Forelimb muscle (tissue), 1 donor: ENCODE data around the gene DBET. TPM values are rescaled to one million over a fixed set of nuclear protein-coding genes. Genes with fewer than 3 reads are reported as not detected.
"Not testable (repeated sequence)": the region's sequence is repeated elsewhere in the genome, so short reads cannot be mapped to it uniquely, and the experiment has no call there.

Source experiments
- DNase-seq: peaks from one replicate; pipeline ENCODE4 v3.0.0-alpha.2; 2013; ENCODE audit warnings: low read depth
- polyA plus RNA-seq: library from polyadenylated mRNA; unstranded; fragments of 120-200 nt; gene quantifications from one replicate; pipeline ENCODE4 v1.2.1, GENCODE V29; 2013; ENCODE audit not compliant: insufficient read length

The DBET gene
- polyA plus RNA-seq, 1 donor, result not detected

DNA sequence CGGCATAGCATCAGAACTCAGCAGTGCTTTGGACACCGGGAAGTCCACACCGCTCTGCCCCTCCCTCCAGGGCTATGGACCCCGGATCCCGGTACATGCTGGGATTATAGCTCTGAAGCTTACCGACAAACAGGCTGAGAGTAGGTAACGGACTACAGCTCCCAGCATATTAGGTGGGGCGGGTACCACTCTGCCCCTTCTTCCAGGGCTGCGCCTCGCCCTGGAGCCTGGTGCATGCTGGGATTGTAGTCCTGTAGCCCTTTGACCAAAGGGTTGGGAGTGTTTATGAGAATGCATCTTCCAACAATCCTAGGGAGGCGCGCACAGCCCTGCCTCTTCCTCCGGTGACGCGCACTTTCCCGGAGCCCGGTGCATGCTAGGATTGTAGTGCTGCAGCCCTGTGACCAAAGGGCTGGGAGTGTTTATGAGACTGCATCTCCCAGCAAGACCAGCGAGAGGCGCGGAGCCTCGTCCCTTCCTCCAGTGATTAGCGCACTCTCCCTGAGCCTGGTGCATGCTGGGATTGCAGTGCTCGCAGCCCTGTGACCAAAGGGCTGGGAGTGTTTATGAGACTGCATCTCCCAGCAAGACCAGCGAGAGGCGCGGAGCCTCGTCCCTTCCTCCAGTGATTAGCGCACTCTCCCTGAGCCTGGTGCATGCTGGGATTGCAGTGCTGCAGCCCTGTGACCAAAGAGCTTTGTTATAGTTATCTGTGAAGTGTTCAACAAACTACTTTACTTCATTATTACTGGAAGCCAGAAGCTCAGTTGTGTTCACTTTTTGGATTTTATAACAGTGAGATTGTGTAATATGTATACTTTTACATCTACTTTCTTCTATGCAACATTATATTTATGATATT is 14.7 kb upstream of the DBET start:
- DNase-seq, result not testable (repeated sequence)

DNA sequence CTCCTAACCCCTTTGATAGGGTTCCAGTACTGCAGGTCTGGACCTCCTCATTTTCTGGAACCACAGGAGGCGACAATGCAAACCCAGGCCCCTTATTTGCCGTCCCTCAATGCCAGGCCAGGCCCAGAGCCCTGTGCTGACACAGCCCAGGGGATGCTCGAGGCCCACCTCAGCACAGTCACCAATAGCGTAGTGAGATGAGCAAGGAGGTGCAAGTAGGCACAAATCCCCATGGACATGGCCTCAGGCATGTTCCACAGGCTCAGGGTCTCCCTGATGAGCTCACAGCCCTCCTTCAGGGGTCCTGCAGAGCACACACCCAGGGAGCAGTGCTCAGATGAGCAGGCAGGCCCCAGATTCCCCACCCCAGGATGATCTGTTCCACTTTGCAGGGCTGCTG is 5.3 kb upstream of the DBET start:
- DNase-seq, result not testable (repeated sequence)

DNA sequence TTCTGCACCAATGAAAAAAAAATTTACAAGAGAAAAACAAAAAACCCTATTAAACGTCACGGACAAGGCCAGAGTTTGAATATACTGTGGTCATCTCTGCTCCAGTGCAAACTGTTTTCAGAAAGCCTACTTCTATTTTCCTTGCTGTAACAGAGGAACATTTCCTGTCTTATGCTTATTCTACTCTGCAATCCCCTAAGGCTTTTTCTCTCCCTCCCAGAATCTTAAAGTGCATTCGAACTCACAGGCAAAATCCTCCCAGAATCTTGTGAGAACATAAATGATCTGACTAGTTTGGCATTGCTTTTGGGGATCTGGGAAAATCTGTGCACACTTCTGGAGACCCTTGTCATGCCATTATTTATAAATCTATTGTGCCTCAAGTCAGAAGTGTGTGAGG is 503 bp downstream of the DBET start:
- DNase-seq, result not testable (repeated sequence)

DNA sequence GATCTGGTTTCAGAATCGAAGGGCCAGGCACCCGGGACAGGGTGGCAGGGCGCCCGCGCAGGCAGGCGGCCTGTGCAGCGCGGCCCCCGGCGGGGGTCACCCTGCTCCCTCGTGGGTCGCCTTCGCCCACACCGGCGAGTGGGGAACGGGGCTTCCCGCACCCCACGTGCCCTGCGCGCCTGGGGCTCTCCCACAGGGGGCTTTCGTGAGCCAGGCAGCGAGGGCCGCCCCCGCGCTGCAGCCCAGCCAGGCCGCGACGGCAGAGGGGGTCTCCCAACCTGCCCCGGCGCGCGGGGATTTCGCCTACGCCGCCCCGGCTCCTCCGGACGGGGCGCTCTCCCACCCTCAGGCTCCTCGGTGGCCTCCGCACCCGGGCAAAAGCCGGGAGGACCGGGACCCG is 4.0 kb downstream of the DBET start:
- not testable (repeated sequence) for DNase-seq

DNA sequence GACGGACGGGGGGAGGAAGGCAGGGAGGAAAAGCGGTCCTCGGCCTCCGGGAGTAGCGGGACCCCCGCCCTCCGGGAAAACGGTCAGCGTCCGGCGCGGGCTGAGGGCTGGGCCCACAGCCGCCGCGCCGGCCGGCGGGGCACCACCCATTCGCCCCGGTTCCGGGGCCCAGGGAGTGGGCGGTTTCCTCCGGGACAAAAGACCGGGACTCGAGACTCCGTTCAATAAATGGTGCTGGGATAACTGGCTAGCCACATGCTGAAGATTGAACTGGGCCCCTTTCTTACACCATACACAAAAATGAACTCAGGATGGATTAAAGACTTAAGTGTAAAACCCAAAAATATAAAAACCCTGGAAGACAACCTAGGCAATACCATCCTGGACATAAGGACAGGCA is 28.8 kb downstream of the DBET start:
- DNase-seq, result not testable (repeated sequence)

DNA sequence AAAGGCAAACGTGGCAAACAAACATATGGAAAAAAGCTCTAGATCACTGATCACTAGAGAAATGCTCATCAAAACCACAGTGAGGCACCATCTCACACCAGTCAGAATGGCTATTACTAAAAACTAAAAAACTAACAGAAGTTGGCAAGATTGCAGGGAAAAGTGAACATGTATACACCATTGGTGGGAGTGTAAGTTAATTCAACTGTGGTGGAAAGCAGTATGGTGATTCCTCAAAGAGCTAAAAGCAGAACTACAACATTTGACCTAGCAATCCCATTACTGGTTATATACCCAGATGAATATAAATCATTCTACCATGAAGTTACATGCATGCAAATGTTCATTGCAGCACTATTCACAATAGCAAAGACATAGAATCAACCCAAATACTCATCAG is 29.7 kb downstream of the DBET start:
- DNase-seq, result not testable (repeated sequence)

DNA sequence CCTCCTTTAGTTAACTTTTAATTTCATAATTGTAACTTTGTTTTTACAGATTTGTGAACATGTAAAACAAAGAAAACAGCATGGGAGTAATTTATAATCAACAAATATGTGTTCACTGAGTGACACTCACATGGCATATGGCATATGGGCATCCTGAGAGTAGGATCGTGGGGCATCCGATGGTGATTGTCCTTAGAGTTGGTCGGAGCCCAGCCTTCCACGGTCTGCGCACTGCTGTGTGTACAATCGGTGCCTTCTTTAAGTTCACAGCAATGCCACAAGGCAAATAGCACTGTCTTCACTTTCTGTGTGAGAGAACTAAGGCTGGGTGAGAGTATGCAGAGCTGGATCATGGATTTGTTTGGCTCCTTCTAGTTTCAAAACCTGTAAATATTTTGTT is 31.0 kb downstream of the DBET start:
- not testable (repeated sequence) for DNase-seq

DNA sequence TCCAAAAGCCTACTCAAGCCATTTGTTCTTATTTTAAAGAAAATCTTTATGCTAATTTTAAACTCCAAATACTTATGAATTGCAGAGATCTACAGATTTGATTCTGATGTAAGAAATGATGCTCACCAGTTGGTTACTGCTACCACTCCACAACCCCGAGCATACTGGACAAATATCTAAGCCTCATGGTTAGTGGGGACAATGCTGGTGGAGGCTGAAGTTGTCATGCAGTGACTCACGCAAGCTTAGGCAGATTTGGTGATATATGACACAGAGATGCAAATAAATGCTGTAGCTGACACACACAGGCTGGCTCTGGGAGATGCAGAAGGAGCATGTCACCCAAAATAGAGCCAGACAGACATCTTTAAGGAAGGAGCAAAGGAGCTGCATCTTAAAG is 35.3 kb downstream of the DBET start:
- not testable (repeated sequence) for DNase-seq

DNA sequence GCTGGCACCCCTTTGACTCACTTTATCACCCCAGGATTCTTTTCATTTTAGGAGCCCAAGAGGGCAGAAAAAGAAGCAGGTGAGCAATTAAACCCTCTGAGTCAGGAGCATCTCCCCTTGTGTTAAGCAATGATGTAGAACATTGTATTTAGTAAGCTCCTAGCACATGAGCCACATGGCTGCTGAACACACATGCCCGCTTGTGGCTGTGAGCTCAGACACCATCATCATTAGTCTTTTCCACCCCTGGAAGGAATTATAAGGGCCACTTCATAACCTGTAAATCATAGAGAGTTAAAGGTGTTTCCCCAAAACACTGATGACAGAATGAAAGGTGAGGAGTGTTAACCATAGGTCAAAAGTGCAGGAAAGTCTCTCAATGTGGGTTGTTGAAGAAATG is 37.2 kb downstream of the DBET start:
- DNase-seq, result not testable (repeated sequence)

DNA sequence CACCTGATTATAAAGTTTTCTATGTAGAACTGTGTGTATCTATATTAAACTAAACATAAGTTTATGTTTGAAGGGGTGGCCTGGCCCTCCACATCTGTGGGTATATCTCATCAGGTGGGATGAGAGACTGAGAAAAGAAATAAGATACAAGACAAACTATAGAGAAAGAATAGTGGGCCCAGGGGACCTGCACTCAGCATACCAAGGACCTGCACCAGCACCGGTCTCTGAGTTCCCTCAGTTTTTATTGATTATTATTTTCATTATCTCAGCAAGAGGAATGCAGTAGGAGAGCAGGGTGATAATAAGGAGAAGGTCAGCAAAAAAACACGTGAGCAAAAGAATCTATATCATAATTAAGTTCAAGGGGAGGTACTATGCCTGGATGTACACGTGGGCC is 41.9 kb downstream of the DBET start:
- not testable (repeated sequence) for DNase-seq

DNA sequence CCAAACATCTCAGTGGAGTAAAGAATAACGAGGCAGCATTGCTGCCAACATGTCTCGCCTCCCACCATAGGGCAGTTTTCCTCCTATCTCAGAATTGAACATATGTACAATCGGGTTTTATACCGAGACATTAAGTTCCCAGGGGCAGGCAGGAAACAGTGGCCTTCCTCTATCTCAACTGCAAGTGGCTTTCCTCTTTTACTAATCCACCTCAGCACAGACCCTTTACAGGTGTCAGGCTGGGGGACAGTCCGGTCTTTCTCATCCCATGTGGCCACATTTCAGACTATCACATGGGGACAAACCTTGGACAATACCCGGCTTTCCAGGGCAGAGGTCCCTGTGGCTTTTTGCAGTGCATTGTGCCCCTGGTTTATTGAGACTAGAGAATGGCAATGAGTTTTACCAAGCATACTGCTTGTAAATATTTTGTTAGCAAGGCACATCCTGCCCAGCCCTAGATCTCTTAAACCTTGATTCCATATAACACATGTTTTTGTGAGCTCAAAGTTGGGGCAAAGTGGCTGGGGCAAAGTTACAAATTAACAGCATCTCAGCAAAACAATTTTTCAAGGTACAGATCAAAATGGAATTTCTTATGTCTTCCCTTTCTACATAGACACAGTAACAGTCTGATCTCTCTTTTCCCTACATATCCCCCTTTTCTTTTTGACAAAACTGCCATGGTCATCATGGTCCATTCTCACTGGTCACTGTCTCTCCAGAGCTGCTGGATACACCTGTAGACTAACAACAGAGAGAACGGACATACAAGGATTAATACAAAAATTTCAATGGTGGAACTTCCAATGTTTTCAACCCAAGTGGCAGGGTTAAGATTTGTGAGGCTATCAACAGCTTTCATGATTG is 42.5 kb downstream of the DBET start:
- not testable (repeated sequence) for DNase-seq

DNA sequence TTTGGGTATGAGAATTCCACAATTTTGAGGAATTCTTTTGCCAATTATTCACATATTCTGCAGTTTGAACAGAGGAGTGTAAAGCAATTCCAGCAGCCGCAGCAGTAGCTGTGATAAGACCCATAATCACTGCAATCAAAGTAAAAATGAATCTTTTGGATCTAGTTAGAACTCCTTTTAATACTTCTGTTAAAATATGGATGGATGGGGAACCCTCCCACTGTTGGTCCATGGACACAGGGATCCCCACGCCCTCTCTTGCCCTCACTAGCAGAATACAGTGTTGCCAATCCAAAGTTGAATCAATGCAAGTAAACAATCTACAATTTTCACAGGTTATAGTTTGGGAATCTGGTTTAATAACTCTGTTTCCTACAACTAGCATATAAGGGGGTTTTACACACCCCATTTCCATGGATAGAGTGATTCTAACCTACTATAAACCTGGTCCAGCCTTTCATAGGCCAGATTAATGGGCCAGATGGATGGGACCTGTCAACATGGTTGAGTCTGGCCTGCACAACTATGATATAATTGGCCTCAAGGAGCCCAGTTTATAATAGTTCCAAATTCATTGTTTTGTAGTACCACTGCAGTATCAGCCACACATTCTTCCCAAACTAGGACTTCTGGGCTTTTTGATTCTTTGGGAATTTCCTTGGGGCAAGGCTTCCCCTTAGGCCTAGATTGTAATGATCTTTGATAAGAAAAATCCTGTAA is 43.6 kb downstream of the DBET start:
- DNase-seq, result not testable (repeated sequence)

DNA sequence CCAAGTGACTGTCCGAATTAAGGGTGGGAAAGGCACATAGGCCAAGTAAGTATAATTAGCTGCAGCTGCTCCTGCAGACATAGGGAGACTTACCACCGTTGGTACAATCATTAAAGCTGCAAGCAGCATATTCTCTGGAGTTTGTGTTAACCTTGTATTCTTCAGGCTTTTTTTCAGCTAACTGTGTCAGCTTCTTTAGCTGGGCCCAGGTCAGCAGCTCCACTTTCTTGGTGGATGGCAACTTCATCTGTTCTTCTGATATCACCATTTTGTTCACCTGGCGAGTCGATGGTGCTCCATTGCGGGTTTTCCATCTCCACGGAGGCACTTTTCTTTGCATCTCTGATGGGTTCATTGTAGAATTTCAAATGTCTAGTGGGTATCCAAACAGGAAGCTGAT is 44.5 kb downstream of the DBET start:
- DNase-seq, result not testable (repeated sequence)

DNA sequence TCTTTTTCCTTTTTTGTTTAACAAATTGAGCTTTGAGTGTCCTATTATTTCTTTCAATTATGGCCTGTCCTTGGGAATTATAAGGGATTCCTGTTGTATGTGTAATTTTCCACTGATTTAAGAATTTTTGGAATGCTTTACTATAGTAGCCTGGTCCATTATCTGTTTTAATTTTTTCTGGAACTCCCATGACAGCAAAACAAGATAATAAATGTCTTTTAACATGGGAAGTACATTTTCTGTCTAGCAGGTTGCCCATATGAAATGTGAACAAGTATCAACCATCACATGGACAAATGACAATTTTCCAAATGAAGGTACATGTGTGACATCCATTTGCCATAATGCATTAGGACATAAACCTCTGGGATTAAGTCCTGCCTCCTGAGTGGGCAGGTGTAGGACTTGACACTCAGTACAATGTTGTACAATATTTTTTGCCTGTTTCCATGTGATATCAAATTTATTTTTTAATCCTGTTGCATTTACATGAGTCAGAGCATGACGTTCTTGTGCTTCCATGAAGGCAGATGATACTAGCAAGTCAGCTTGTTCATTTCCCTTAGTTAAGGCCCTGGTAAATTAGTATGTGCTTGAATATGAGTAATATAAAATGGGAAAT is 45.2 kb downstream of the DBET start:
- DNase-seq, result not testable (repeated sequence)

DNA sequence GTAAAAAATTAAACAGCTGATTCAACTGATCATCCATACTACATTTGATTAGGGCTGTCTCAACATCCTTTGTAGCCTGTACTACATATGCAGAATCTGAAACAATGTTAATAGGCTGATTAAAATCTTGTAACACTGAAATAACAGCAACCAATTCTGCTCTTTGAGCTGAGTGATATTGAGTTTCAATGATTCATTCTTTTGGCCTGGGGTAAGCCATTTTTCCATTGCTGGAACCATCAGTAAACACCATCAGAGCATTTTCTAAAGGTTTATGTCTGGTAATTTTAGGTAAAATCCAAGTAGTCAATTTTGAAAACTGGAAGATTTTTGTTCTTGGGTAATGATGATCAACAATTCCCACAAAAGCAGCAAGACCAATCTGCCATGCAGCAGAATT is 45.7 kb downstream of the DBET start:
- not testable (repeated sequence) for DNase-seq

DNA sequence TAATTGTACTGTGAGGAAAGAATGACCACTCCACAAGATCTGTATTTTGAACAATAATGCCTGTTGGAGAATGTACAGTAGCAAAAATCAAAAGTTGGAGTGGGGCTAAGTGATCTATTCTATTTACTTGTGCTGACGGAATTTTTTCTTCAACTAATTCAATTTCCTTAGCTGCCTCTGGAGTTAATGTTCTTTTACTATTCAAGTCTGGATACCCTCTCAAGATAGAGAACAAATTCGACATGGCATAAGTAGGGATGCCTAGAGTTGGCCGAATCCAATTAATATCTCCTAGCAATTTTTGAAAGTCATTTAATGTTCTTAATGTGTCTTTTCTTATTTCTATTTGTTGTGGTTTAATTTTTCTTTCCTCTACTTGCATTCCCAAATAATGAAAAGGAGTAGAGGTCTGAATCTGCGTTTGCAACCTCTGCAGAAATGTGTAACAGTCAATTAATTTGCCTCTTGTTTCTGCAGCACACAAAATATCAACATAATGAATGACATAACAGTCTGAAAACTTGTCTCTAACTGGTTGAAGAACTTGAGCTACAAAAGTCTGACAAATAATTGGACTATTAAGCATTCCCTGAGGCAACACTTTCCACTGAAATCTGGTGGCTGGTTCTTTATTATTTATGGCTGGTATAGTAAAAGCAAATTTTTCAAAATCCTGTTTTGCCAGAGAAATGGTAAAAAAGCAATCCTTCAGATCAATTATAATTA is 46.4 kb downstream of the DBET start:
- DNase-seq, result not testable (repeated sequence)

DNA sequence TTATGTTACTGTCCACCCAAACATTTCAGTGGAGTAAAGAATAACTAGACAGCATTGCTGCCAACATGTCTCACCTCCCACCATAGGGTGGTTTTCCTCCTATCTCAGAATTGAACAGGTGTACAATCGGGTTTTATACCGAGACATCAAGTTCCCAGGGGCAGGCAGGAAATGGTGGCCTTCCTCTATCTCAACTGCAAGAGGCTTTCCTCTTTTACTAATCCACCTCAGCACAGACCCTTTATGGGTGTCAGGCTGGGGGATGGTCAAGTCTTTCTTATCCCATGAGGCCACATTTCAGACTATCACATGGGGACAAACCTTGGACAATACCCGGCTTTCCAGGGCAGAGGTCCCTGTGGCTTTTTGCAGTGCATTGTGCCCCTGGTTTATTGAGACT is 48.6 kb downstream of the DBET start:
- not testable (repeated sequence) for DNase-seq

DNA sequence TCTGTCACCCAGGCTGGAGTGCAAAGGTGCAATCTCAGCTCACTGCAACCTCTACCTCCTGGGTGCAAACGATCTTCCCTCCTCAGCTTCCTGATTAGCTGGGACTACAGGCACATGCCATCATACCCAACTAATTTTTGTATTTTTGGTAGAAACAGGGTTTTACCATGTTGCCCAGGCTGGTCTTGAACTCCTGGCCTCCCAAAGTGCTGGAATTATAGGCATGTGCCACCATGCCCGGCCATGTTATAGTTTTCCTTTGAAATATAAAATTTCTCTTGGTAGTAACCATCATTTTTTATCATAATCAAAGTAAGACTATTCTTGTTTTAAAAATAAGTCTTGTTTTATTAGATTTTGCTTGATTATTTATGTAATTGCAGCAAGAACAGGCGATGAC is 50.7 kb downstream of the DBET start:
- not testable (repeated sequence) for DNase-seq
